HepG2 (cell line): ENCODE data around the gene IPCEF1. TPM values are rescaled to one million over a fixed set of nuclear protein-coding genes. Genes with fewer than 3 reads are reported as not detected.

Experiments
- ATAC-seq: fragments of 200-7000 bp; cut with Tn5 transposase; 3 replicates; pipeline ENCODE4 v1.9.1; 2020; ENCODE audit warnings: mild to moderate bottlenecking, moderate library complexity
- BruUV-seq: library from RNA; stranded (reverse); fragments of 400-500 nt; replicated peaks from 2 replicates; lab custom pipeline; 2021; lab: Mats Ljungman, UMichigan
- CTCF ChIA-PET: fragments of 300-600 bp; formaldehyde crosslinking; extraction: SDS; loops from one replicate; lab custom pipeline; 2021; ENCODE audit warnings: low total read pairs, inconsistent platforms, low intra/inter-chr PET ratio; lab: Yijun Ruan, JAX
- POLR2A ChIA-PET: fragments of 350-600 bp; sonication (Branson Sonifier 250); formaldehyde crosslinking; loops from one replicate; lab custom pipeline; 2020; ENCODE audit warnings: antibody characterized with exemption, inconsistent platforms; lab: Yijun Ruan, JAX
- DNase-seq: peaks from one replicate; pipeline ENCODE4 v3.0.0-alpha.2; 2015; ENCODE audit warnings: low spot score
- FAIRE-seq: peaks from 3 replicates; lab custom pipeline; 2011; peaks lifted over from hg19 to GRCh38; lab: Jason Lieb, UNC
- H2AFZ ChIP-seq: one replicate; pipeline ENCODE4 v1.6.1; 2011; ENCODE audit warnings: low read length, inconsistent platforms
- H3K27ac ChIP-seq: fragments of 300-600 bp; 3 replicates; pipeline ENCODE4 v1.8.0; 2011; ENCODE audit warnings: mixed run types, mild to moderate bottlenecking, mixed read lengths, low read length, inconsistent platforms; ENCODE audit not compliant: insufficient read depth; ENCODE audit errors: extremely low read length
- H3K27me3 ChIP-seq, 2 experiments: fragments of 200-600 bp in 1 of 2; 2 replicates in 1 of 2; 3 replicates in 1 of 2; pipeline versions ENCODE4 v1.6.0 to v1.8.0; 2011; ENCODE audit warnings: low read length in 2 of 2, mild to moderate bottlenecking in 2 of 2, moderate library complexity in 2 of 2, inconsistent platforms in 1 of 2; ENCODE audit not compliant: insufficient read depth in 2 of 2, control insufficient read depth in 1 of 2
- H3K36me3 ChIP-seq, 2 experiments: fragments of 200-600 bp in 1 of 2; replicated peaks in 1 of 2; 2 replicates in 1 of 2; 3 replicates in 1 of 2; pipeline versions ENCODE4 v1.5.1 to v1.8.0; 2011; ENCODE audit warnings: low read length in 2 of 2, inconsistent platforms in 1 of 2; ENCODE audit not compliant: insufficient read depth in 2 of 2, control insufficient read depth in 1 of 2
- H3K4me1 ChIP-seq: 2 replicates; pipeline ENCODE4 v1.5.1; 2012; ENCODE audit warnings: low read length, inconsistent platforms; ENCODE audit not compliant: insufficient read depth
- H3K4me2 ChIP-seq: 2 replicates; pipeline ENCODE4 v1.6.0; 2011; ENCODE audit warnings: low read depth, low read length, inconsistent platforms
- H3K4me3 ChIP-seq, 3 experiments: fragments of 200-600 bp in 1 of 3; sonication (generic), shearing (Covaris generic) in 1 of 3; replicated peaks in 1 of 3; 2 replicates each; pipeline ENCODE4 v1.5.1; 2011 to 2016; ENCODE audit warnings: low read length in 3 of 3, inconsistent platforms in 2 of 3, low read depth in 2 of 3, mild to moderate bottlenecking in 2 of 3, control low read depth in 1 of 3, mixed read lengths in 1 of 3; ENCODE audit not compliant: insufficient read depth in 1 of 3
- H3K79me2 ChIP-seq: one replicate; pipeline ENCODE4 v1.6.1; 2011; ENCODE audit warnings: low read length, inconsistent platforms; ENCODE audit not compliant: insufficient read depth
- H3K9ac ChIP-seq: 2 replicates; pipeline ENCODE4 v1.6.0; 2011; ENCODE audit warnings: mild to moderate bottlenecking, low read depth, low read length, inconsistent platforms; ENCODE audit not compliant: insufficient read depth
- H3K9me3 ChIP-seq: 2 replicates; pipeline ENCODE4 v1.5.1; 2012; ENCODE audit warnings: mild to moderate bottlenecking, low read length
- H4K20me1 ChIP-seq: 2 replicates; pipeline ENCODE4 v1.6.0; 2011; ENCODE audit warnings: inconsistent platforms, mild to moderate bottlenecking, low read length, moderate library complexity; ENCODE audit not compliant: insufficient read depth
- ATF7 ChIP-seq, 2 experiments: fragments of 450-650 bp in 1 of 2; sonication (generic) in 1 of 2; formaldehyde crosslinking in 1 of 2; IDR thresholded peaks; 2 replicates each; pipeline versions ENCODE4 v1.4.0 to v1.6.1; 2016 to 2020; ENCODE audit warnings: antibody characterized with exemption in 1 of 2, mild to moderate bottlenecking in 1 of 2, missing genetic modification reagents in 1 of 2
- HNRNPK ChIP-seq: fragments of 200-400 bp; formaldehyde crosslinking; IDR thresholded peaks from 2 replicates; pipeline ENCODE4 v1.6.1; 2018; ENCODE audit warnings: low read length, low read depth, moderate library complexity, mild to moderate bottlenecking; ENCODE audit not compliant: poor library complexity, severe bottlenecking
- NCOA5 ChIP-seq: sonication (generic); formaldehyde crosslinking; IDR thresholded peaks from 2 replicates; pipeline ENCODE4 v1.4.0; 2020; ENCODE audit warnings: missing genetic modification reagents
- NR2F1 ChIP-seq, 2 experiments: fragments of 450-650 bp in 1 of 2; formaldehyde crosslinking in 1 of 2; IDR thresholded peaks; 2 replicates each; pipeline versions ENCODE4 v1.5.0 to v1.6.1; 2016 to 2020; ENCODE audit warnings: mild to moderate bottlenecking in 1 of 2, missing compliant biosample characterization in 1 of 2, missing genetic modification reagents in 1 of 2, moderate library complexity in 1 of 2
- THAP9 ChIP-seq: sonication (generic); formaldehyde crosslinking; IDR thresholded peaks from 2 replicates; pipeline ENCODE4; 2020; ENCODE audit warnings: missing genetic modification reagents, mild to moderate bottlenecking, borderline replicate concordance
- ZNF318 ChIP-seq: sonication (generic); formaldehyde crosslinking; IDR thresholded peaks from 2 replicates; pipeline ENCODE4 v1.4.0; 2020; ENCODE audit warnings: mild to moderate bottlenecking, missing genetic modification reagents
- ZNF703 ChIP-seq: sonication (generic); formaldehyde crosslinking; IDR thresholded peaks from 2 replicates; pipeline ENCODE4 v1.5.1; 2020; ENCODE audit warnings: missing genetic modification reagents, mild to moderate bottlenecking, moderate library complexity, borderline replicate concordance
- WGBS: methylation state at CpG from one replicate; pipeline ENCODE4 v1.1.6; 2017; ENCODE audit warnings: low lambda C conversion rate; 5-methylcytosine and 5-hydroxymethylcytosine counted together
- in situ Hi-C: cut with HindIII; loops from 2 replicates; pipeline ENCODE4 v1.10.0; 2017; ENCODE audit warnings: low pct_unique_long_range_greater_than_20kb; ENCODE audit not compliant: extremely low pct_ligation_motif_present
- intact Hi-C: fragments of 100-400 bp; cut with micrococcal nuclease; formaldehyde crosslinking; loops from one replicate; pipeline ENCODE4 v1.10.0; 2022; ENCODE audit not compliant: unreplicated experiment
- polyA plus RNA-seq, 8 experiments: library from polyadenylated mRNA; depleted of rRNA in 3 of 8; stranded (reverse) in 7 of 8; unstranded in 1 of 8; fragments of >200 nt; fragmentation: Illumina TruSeq in 4 of 8; extraction: Trizol in 4 of 8; gene quantifications; 2 replicates each; pipeline versions ENCODE4 v1.2.1 to v1.2.3, GENCODE V29; 2011 to 2016; ENCODE audit warnings: low read depth in 4 of 8, missing spikeins in 1 of 8, mixed read lengths in 1 of 8; ENCODE audit not compliant: insufficient read depth in 1 of 8
- total RNA-seq, 5 experiments: library from RNA; depleted of rRNA; stranded (reverse); fragments of >200 nt; fragmentation: Illumina TruSeq; extraction: Trizol; gene quantifications; 2 replicates each; pipeline ENCODE4 v1.2.3, GENCODE V29; 2016; ENCODE audit warnings: low read depth in 1 of 5

IPCEF1 gene
- total and polyA plus RNA-seq, 2 of the 13 experiments (the other 11 are each of a cell fraction or from before 2014, with no cell fraction given), result 0.03 TPM; not detected in 1

GRCh38 chr6:154383273-154383672 lies 26.7 kb upstream of the IPCEF1 start (continued):
- TF ChIP-seq ATF7 (IDR thresholded peaks at IDR 0.05) (no peak), ATF7 (CRISPR knock-in tag; IDR thresholded peaks at IDR 0.05) (no peak), ZNF703 (CRISPR knock-in tag) (no peak)

GRCh38 chr6:154382740-154383139 lies 26.1 kb upstream of the IPCEF1 start:
- Histone ChIP-seq H3K79me2 (no peaks in the 10 kb centered on the region), H3K9ac (no peak overlapping the region), H3K27ac (no peak overlapping the region), H2AFZ (no peak overlapping the region), H3K4me1 (peaks cover 13% of the 10 kb centered on the region), H3K4me3 (no peak overlapping the region), H3K4me2 (no peak overlapping the region), H4K20me1 (no peaks in the 10 kb centered on the region), H3K9me3 (no peaks in the 10 kb centered on the region), H3K27me3 (no peaks in the 10 kb centered on the region), H3K36me3 (no peaks in the 10 kb centered on the region)
- no peak for FAIRE-seq
- intact Hi-C loops, result no loop called here
- 27% methylated on average over 8 of the region's 8 CpGs for WGBS
- peak; percentile 32 for DNase-seq
- ChIA-PET CTCF (no interaction called here), POLR2A (no interaction called here)
- peak; percentile 5; the same call in 1 of the 3 replicates for ATAC-seq
- no peak for TF ChIP-seq NCOA5 (CRISPR knock-in tag)
- TF ChIP-seq ZNF318 (CRISPR knock-in tag), result no peak
- 0 out of 4 replicates have a peak, but pooled peaks of 1 of the 2 experiments have one; percentile 19 for TF ChIP-seq NR2F1 (CRISPR knock-in tag; IDR thresholded peaks at IDR 0.05)
- peak; percentile 1 for TF ChIP-seq HNRNPK
- TF ChIP-seq THAP9 (CRISPR knock-in tag), result no peak
- BruUV-seq, result no TSS peak
- in situ Hi-C loops, result no loop called here
